WTC11 (cell line): Measurements from ENCODE around the gene BRICD5. TPM values are rescaled to one million over a fixed set of nuclear protein-coding genes. Genes with fewer than 3 reads are reported as not detected.

ENCODE experiments used
- ATAC-seq: fragments of 200-7000 bp; cut with Tn5 transposase; 2 replicates; pipeline ENCODE4 v1.10.0; 2021; ENCODE audit warnings: mild to moderate bottlenecking, moderate library complexity
- CTCF ChIA-PET: fragments of 300-600 bp; sonication (Branson Sonifier 250); formaldehyde crosslinking; loops from one replicate; lab custom pipeline; 2021; ENCODE audit warnings: antibody characterized with exemption; lab: Charles Lee
- POLR2A ChIA-PET: fragments of 350-600 bp; sonication (Branson Sonifier 250); formaldehyde crosslinking; loops from one replicate; lab custom pipeline; 2021; ENCODE audit warnings: antibody characterized with exemption; lab: Charles Lee
- DNase-seq: peaks from one replicate; pipeline ENCODE4 v3.0.0; 2021; ENCODE audit warnings: low spot score
- H3K27ac Mint-ChIP-seq: 2 replicates; pipeline ENCODE4 v1.8.0; 2021; ENCODE audit warnings: mixed read lengths
- H3K27me3 Mint-ChIP-seq: 2 replicates; pipeline ENCODE4 v1.8.0; 2021; ENCODE audit warnings: low read depth, mild to moderate bottlenecking, moderate library complexity, mixed read lengths
- H3K36me3 Mint-ChIP-seq: 2 replicates; pipeline ENCODE4 v1.8.0; 2021; ENCODE audit warnings: mixed read lengths
- H3K4me1 Mint-ChIP-seq: 2 replicates; pipeline ENCODE4 v1.8.0; 2022; ENCODE audit warnings: mixed read lengths
- H3K4me3 Mint-ChIP-seq: 2 replicates; pipeline ENCODE4 v1.8.0; 2021; ENCODE audit warnings: mild to moderate bottlenecking, moderate library complexity, mixed read lengths
- H3K9me3 Mint-ChIP-seq: 2 replicates; pipeline ENCODE4 v1.8.0; 2021; ENCODE audit warnings: mixed read lengths
- CTCF ChIP-seq: fragments of 200-600 bp; IDR thresholded peaks from 2 replicates; pipeline ENCODE4 v1.8.0; 2022; ENCODE audit warnings: antibody characterized with exemption
- GTF2I ChIP-seq: fragments of 250-450 bp; sonication (Bioruptor Pico); conservative IDR thresholded peaks from 2 replicates; pipeline ENCODE4 v1.4.0; 2021; ENCODE audit warnings: mild to moderate bottlenecking
- JAZF1 ChIP-seq: fragments of 250-450 bp; sonication (Bioruptor Pico); IDR thresholded peaks from 2 replicates; pipeline ENCODE4 v1.9.0; 2021; ENCODE audit warnings: moderate library complexity, mild to moderate bottlenecking, inconsistent platforms
- MYBL2 ChIP-seq: sonication (generic); formaldehyde crosslinking; IDR thresholded peaks from 2 replicates; pipeline ENCODE4 v1.8.1; 2023; ENCODE audit warnings: mild to moderate bottlenecking, moderate library complexity, missing genetic modification reagents
- NFATC4 ChIP-seq: fragments of 250-450 bp; sonication (Bioruptor Pico); IDR thresholded peaks from 2 replicates; pipeline ENCODE4 v1.9.0; 2021; ENCODE audit warnings: mild to moderate bottlenecking
- NR1H2 ChIP-seq: sonication (generic); formaldehyde crosslinking; IDR thresholded peaks from 2 replicates; pipeline ENCODE4 v1.9.0; 2021; ENCODE audit warnings: mild to moderate bottlenecking, moderate library complexity, missing genetic modification reagents
- PRRX2 ChIP-seq: fragments of 250-450 bp; sonication (Bioruptor Pico); IDR thresholded peaks from 2 replicates; pipeline ENCODE4 v1.8.0; 2021; ENCODE audit warnings: mild to moderate bottlenecking
- SP1 ChIP-seq: sonication (generic); formaldehyde crosslinking; conservative IDR thresholded peaks from 2 replicates; pipeline ENCODE4 v1.8.1; 2022; ENCODE audit warnings: missing genetic modification reagents
- TCF7 ChIP-seq: sonication (generic); formaldehyde crosslinking; IDR thresholded peaks from 2 replicates; pipeline ENCODE4 v1.8.0; 2022; ENCODE audit warnings: mild to moderate bottlenecking, low read depth, missing genetic modification reagents, moderate library complexity
- TP53 ChIP-seq: sonication (generic); formaldehyde crosslinking; IDR thresholded peaks from 2 replicates; pipeline ENCODE4 v1.8.1; 2023; ENCODE audit warnings: mild to moderate bottlenecking, missing genetic modification reagents
- ZBTB21 ChIP-seq: sonication (generic); formaldehyde crosslinking; IDR thresholded peaks from 2 replicates; pipeline ENCODE4 v1.8.1; 2023; ENCODE audit warnings: mild to moderate bottlenecking, missing genetic modification reagents, borderline replicate concordance
- ZMAT4 ChIP-seq: fragments of 250-450 bp; sonication (Bioruptor Pico); IDR thresholded peaks from 2 replicates; pipeline ENCODE4 v1.9.0; 2021; ENCODE audit warnings: mild to moderate bottlenecking
- ZNF121 ChIP-seq: sonication (generic); formaldehyde crosslinking; IDR thresholded peaks from 2 replicates; pipeline ENCODE4 v1.8.0; 2023; ENCODE audit warnings: missing genetic modification reagents
- ZNF138 ChIP-seq: sonication (generic); formaldehyde crosslinking; conservative IDR thresholded peaks from 2 replicates; pipeline ENCODE4 v1.8.1; 2022; ENCODE audit warnings: mild to moderate bottlenecking, moderate library complexity, missing genetic modification reagents
- ZNF219 ChIP-seq: sonication (generic); formaldehyde crosslinking; IDR thresholded peaks from 2 replicates; pipeline ENCODE4 v1.8.0; 2023; ENCODE audit warnings: missing genetic modification reagents, mild to moderate bottlenecking, borderline replicate concordance
- ZNF232 ChIP-seq: sonication (generic); formaldehyde crosslinking; IDR thresholded peaks from 2 replicates; pipeline ENCODE4 v1.8.0; 2022; ENCODE audit warnings: mild to moderate bottlenecking, missing genetic modification reagents
- ZNF532 ChIP-seq: fragments of 250-450 bp; sonication (Bioruptor Pico); IDR thresholded peaks from 2 replicates; pipeline ENCODE4 v1.9.0; 2021; ENCODE audit warnings: mild to moderate bottlenecking, borderline replicate concordance
- total RNA-seq: library from RNA; stranded (reverse); gene quantifications from 3 replicates; pipeline ENCODE4 v1.2.3, GENCODE V29; 2021
- TF ChIP-seq, protein P1 (sequence below): sonication (generic); formaldehyde crosslinking; IDR thresholded peaks from 2 replicates; pipeline ENCODE4 v1.8.1; 2023; ENCODE audit warnings: mild to moderate bottlenecking, missing genetic modification reagents, borderline replicate concordance
- TF ChIP-seq, protein P2 (sequence below): sonication (generic); formaldehyde crosslinking; conservative IDR thresholded peaks from 2 replicates; pipeline ENCODE4 v1.8.1; 2022; ENCODE audit warnings: mild to moderate bottlenecking, missing genetic modification reagents

The BRICD5 gene
- total RNA-seq, 1 experiment from 2014 or later: 13.6 TPM

DNA sequence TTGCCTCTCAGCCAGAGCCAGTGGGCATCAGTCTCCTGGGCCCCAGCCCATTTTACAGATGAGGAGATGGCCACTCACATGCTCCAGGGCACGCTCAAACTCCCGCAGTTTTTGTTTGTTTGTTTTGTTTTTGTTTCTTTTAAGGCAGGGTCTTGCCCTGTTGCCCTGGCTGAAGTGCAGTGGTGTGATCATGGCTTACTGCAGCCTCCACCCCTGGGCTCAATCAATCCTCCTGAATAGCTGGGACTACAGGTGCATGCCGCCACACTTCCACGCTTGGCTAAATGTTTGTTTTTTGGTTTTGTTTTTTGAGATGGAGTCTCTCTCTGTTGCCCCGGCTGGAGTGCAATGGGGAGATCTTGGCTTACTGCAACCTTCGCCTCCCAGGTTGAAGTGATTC is 16.3 kb upstream of the BRICD5 start:
- Mint-ChIP-seq H3K4me3 (no peak overlapping the region), H3K36me3 (peaks cover 3% of the 10 kb centered on the region; the same call in 1 of the 2 replicates), H3K9me3 (no peaks in the 10 kb centered on the region), H3K27me3 (no peaks in the 10 kb centered on the region), H3K4me1 (peaks cover 3% of the 10 kb centered on the region; the same call in 1 of the 2 replicates), H3K27ac (no peak overlapping the region)
- ATAC-seq: no peak
- no peak for DNase-seq
- ChIA-PET CTCF (interaction anchor here (0.6 to 1.8 kb wide), 2 partner anchors 32 to 261 kb away, joined by 5 to 8 read pairs; no protein-coding TSS in a partner anchor), POLR2A (interaction anchor here (0.6 kb wide), 1 partner anchor 324 kb away, joined by 5 read pairs; no protein-coding TSS in a partner anchor)
- TF ChIP-seq CTCF: no peak
- TF ChIP-seq ZMAT4 (CRISPR knock-in tag): no peak
- TF ChIP-seq NFATC4 (CRISPR knock-in tag): no peak
- TF ChIP-seq MYBL2 (CRISPR knock-in tag): no peak
- TF ChIP-seq TP53 (CRISPR knock-in tag): no peak
- TF ChIP-seq ZNF121 (CRISPR knock-in tag): 0 out of 2 replicates have a peak, but pooled peaks have one; percentile 12

GRCh38 chr16:2226245-2226793 is 15.7 kb upstream of the BRICD5 start:
- no peak for DNase-seq
- peaks cover 3% of the 10 kb centered on the region; the same call in 1 of the 2 replicates for H3K36me3 Mint-ChIP-seq
- H3K27me3 Mint-ChIP-seq: no peaks in the 10 kb centered on the region
- H3K4me1 Mint-ChIP-seq: peaks cover 3% of the 10 kb centered on the region; the same call in 1 of the 2 replicates
- no peak for ATAC-seq
- CTCF ChIA-PET: interaction anchor here (0.6 to 1.8 kb wide), 2 partner anchors 32 to 262 kb away, joined by 5 to 8 read pairs; no protein-coding TSS in a partner anchor
- H3K9me3 Mint-ChIP-seq: no peaks in the 10 kb centered on the region
- H3K4me3 Mint-ChIP-seq: no peak overlapping the region
- 0 out of 2 replicates have a peak overlapping the region, but pooled peaks have one; percentile 53 for H3K27ac Mint-ChIP-seq
- POLR2A ChIA-PET: interaction anchor here (1.0 kb wide), 1 partner anchor 45 kb away, joined by 4 read pairs; no protein-coding TSS in a partner anchor
- TF ChIP-seq PRRX2 (CRISPR knock-in tag) (no peak), TCF7 (CRISPR knock-in tag) (no peak), JAZF1 (CRISPR knock-in tag) (no peak), ZNF138 (CRISPR knock-in tag) (no peak), ZBTB21 (CRISPR knock-in tag) (no peak), NR1H2 (CRISPR knock-in tag) (no peak), GTF2I (no peak), ZNF532 (CRISPR knock-in tag) (no peak), ZNF232 (CRISPR knock-in tag) (no peak), ZNF121 (CRISPR knock-in tag) (no peak), CTCF (no peak), SP1 (CRISPR knock-in tag) (no peak), ZNF219 (no peak)
- TF ChIP-seq, protein P1, sequence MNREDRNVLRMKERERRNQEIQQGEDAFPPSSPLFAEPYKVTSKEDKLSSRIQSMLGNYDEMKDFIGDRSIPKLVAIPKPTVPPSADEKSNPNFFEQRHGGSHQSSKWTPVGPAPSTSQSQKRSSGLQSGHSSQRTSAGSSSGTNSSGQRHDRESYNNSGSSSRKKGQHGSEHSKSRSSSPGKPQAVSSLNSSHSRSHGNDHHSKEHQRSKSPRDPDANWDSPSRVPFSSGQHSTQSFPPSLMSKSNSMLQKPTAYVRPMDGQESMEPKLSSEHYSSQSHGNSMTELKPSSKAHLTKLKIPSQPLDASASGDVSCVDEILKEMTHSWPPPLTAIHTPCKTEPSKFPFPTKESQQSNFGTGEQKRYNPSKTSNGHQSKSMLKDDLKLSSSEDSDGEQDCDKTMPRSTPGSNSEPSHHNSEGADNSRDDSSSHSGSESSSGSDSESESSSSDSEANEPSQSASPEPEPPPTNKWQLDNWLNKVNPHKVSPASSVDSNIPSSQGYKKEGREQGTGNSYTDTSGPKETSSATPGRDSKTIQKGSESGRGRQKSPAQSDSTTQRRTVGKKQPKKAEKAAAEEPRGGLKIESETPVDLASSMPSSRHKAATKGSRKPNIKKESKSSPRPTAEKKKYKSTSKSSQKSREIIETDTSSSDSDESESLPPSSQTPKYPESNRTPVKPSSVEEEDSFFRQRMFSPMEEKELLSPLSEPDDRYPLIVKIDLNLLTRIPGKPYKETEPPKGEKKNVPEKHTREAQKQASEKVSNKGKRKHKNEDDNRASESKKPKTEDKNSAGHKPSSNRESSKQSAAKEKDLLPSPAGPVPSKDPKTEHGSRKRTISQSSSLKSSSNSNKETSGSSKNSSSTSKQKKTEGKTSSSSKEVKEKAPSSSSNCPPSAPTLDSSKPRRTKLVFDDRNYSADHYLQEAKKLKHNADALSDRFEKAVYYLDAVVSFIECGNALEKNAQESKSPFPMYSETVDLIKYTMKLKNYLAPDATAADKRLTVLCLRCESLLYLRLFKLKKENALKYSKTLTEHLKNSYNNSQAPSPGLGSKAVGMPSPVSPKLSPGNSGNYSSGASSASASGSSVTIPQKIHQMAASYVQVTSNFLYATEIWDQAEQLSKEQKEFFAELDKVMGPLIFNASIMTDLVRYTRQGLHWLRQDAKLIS (CRISPR knock-in tag): no peak
- TF ChIP-seq, protein P2, sequence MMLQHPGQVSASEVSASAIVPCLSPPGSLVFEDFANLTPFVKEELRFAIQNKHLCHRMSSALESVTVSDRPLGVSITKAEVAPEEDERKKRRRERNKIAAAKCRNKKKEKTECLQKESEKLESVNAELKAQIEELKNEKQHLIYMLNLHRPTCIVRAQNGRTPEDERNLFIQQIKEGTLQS (CRISPR knock-in tag): no peak
